NCI-H1105 treated with DMSO at 0.1 percent for 48 hours (cell line): ENCODE measurements around the gene FARP1.
A peak's percentile ranks its signal among the peaks of the same experiment; 100 is the strongest.

Source experiments
- DNase-seq: peaks from one replicate; lab custom pipeline; 2025; lab: John Stamatoyannopoulos, UW

The FARP1 gene

DNA sequence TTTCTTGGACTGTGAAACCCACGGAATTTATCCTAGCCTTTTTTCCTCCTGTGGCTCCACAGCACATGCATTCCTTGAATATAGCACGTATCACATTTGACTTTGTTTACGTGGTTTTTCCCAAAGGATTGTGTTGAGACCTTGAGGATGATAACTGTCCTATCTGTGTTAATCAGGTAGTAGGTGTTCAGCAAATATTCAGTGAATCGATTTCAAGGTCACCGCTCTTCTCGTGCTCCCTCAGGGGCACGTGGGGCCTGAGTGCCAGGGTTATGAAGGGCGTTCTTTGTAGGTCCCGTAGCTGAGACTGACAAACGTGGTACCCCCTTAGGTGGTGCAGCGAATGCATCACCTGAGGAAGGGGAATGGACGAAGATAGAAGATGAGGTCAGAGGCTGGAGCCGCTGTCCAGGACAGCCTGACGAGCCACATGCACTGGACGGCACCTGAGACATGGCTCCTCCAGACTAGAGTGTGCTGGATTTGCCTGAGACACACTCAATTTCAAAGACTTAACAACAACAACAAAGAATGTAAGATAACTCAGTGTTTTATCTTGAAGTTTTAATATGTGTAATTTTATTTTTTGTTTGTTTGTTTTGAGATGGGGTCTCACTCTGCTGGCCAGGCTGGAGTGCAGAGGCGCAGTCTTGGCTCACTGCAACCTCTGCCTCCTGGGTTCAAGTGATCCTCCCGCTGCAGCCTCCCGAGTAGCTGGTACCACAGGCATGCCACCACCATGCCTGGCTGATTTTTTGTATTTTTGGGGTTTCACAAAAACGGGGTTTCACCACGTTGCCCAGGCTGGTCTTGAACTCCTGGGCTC, 165.4 kb downstream of the FARP1 start:
- DNase-seq: no peak

- DNase-seq: no peak
Measured at GRCh38 chr13:98309569-98310335, 166.9 kb downstream of the FARP1 start.

DNA sequence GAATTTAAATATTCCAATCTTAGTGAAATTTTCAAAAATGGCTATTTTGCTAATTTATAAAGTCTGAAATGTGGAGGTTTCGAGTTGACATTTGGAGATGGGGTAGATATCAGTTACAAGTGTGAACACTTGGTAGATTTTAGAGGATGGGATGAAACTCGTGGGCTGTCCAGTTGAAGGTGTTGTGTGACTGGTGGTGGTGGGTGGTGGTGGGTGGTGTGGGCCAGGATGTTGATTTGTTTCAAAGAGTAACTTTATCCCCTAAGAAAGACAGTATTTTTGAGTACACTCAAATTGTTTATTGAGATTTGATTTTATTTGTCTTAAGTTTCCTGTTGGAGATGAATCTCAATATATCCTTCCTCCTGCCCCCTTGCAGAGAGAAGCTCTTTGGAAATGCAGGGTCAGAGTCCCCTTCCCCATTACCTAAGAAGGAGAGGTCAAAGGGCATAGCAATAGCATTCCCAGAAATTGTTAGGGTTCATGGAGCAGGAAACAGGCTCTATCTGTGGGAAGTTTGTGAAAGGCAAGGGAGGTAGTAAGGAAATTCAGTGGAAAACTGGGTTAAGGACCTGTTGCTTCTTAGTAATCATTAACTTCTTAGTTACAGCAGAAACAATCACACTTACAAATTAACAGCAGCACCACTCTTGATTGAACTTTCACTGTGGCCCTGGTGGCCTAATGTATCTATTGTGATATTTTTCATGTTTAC, 167.7 kb downstream of the FARP1 start:
- no peak for DNase-seq

DNA sequence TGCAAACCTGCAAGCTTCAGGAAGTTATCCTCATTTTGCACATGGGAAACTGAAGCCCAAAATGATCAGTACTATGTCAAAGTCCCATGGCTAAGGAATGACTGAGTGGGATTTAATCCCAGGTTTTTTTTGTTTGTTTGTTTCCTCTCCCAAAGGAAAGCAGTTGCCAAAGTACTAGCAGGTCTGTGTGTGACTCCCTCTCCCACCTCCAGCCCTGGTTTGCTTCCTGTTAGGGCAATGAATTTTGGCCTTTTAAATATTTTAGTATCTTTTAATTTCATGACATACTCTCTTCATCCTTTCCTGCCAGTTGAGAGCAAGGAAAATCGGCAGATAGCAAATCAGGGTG, 168.3 kb downstream of the FARP1 start:
- no peak for DNase-seq

- DNase-seq: no peak
Measured at GRCh38 chr13:98312606-98313005, 169.7 kb downstream of the FARP1 start.

GRCh38 chr13:98313023-98313921, 170.4 kb downstream of the FARP1 start:
- DNase-seq: no peak

DNA sequence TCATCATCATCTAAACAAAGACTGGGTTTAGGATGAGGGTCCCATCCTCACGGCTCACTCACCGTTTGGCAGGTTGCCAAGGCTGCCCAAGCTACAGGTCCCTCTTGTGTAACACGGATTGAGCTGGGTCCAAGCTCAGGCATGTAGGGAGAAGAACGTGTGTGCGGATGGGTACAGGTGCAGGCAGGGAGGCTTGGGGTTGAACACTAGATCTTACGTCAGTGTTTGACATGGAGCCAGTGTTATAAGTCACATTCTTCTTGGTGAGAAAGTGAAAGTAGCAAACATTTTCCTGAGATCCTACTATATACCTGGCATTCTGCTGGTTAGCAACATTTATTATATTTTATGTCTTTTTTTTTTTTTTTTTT, 171.0 kb downstream of the FARP1 start:
- no peak for DNase-seq

GRCh38 chr13:98315466-98315865, 172.6 kb downstream of the FARP1 start:
- DNase-seq: no peak

- no peak for DNase-seq
Measured at GRCh38 chr13:98315902-98316301, 173.0 kb downstream of the FARP1 start.

DNA sequence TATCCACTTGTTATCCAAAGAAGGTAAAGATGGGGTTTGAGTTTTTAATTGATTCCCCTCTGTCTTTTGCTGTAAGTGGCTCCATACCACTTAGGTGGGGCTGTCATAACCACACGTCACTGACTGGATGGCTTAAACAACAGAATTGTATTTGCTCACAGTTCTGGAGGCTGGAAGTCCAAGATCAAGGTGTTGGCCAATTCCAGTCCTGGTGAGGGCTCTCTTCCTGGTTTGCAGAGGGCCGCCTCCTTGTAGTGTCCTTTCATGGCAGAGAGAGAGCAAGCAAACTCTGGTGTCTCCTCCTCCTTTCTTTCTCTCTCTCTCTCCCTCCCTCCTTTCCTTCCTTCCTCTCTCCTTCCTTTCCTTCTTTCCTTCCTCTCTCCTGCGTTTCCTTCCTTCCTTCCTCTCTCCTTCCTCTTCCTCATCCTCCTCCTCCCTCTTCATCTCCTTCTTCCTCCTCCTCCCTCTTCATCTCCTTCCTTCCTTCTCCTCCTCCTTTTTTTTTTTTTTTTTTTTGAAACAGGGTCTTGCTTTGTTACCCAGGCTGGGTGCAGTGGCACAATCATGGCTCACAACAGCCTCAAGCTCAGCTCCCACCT, 174.8 kb downstream of the FARP1 start:
- no peak for DNase-seq

- DNase-seq: no peak
Measured at GRCh38 chr13:98318263-98318878, 175.5 kb downstream of the FARP1 start.

DNA sequence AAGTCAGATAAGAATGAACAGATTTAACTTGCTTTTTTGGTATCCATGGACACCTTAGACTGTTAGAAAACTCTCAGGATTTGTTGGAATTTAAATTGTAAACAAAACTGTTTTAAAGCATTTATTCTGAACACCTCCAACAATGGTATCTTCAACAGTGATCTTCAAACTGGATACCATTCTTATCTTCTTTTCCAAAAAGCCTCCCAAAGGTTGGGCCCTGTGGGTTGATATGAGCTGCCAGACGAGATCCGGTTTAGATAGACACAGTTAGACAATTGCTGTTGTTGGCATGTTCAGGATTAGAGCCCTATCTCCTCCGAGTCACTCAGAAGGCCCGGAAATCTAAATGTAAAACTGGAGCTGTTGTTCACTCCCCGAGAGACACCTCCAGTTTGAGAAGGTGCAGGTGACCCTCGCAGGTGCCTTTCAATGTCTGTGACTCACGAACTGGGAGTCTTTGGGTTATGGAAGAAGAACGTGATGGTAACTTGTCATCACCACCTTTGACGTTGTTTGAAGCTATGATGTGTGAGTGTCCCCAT, 177.7 kb downstream of the FARP1 start:
- no peak for DNase-seq

GRCh38 chr13:98321395-98321794, 178.5 kb downstream of the FARP1 start:
- DNase-seq: no peak

GRCh38 chr13:98322091-98322718, 179.3 kb downstream of the FARP1 start:
- DNase-seq: no peak

DNA sequence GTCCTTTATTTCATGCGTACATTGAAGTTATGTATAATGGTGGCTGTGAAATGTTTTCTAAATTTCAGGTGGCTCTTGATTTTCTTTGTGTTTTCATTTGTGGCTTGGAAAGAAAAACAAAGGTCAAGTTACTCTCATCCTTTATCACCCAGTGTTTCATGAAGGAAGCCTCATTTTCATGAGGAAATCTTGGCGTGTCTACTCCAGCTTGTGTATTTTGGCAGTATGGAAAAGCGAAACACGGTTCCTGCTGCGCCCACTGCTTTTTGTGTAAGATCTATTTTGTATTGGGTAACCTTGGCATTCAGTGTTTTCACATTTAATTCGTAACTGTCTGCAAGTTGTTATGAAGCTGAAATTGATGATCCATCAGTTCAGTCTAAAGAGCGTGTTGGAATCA, 181.2 kb downstream of the FARP1 start:
- no peak for DNase-seq

DNA sequence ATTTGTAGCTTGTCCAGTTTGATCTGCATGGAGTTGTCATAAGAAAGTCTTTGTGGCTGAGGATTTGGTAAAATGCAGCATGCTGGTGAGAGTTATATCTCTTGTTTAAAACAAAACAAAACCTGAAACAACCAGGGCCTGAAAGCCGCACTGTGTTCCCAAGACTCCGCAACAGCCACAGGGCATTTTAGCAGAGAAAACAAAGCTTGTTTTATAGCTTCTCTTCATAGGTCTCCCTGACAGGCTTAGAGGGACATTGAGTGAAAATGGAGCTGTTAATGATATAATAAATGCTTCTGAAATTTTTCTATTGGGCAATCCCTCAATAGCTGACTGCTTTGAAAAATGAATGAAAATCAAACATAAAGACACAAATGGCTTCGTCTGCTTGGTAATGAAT, 182.8 kb downstream of the FARP1 start:
- peak; percentile 53 for DNase-seq

- DNase-seq: peak; percentile 36
Measured at GRCh38 chr13:98326291-98326690, 183.4 kb downstream of the FARP1 start.

DNA sequence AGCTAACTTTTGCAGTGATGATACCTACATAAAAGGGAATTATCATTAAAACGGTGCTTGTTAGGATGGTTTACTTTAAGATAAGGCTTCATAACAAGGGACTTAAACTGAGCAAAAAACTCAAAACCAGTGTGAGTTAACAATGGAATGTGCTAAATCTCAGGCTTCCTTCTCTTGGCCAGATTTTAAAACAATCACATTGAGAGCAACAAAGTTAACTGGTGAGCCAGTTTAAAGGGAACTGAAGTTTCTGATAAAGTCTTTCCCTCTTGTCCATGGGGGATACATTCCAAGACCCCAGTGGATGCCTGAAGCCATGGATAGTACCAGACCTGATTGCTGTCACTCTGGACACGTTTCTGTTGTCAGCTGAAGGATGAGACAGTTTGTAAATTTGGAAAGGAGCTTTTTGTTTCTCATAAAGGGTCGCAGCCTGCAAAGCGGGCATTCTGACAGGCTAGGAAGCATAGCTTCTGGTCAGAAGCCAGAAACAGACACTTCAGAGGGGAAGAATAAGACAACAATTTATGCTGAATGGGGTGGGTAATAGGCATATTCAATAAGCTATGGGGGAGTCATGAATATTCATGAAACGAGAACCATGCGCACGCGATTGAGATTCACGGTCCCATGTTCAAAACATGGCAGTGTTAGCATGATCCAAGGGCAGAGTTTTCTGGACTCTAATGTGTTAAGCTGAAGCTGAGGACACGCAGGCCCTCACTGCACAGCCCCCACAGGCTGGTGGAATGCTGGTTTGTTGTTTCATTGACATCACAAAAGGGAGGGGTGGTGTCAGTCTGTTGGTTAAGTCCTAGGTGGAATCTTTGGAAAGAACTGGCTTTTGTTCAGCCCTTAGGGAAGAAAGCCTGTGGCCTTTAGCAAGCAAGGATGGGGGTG, 184.7 kb downstream of the FARP1 start:
- no peak for DNase-seq

DNA sequence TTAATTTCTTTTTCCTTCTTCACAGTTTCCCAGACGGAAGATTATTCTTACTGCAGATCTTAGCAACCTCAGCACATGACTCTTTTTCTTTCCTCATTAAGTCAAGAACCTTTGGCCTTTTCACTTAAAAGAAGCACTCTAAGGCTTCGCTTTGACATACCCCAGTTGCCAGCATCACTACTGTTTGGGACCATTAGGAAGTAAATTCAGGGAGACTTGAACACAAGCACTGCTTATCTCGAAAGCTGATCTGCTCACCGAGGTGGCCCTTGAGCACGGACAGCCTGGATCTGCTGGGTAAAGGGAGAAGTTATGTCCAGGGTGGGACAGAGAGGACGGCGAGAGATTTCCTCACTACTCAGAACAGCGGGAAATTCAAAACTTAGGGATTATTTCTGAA, 185.6 kb downstream of the FARP1 start:
- no peak for DNase-seq
